GM10847 (cell line): ENCODE measurements around the gene GRAMD1B.

Experiments used
- POLR2A ChIP-seq: IDR thresholded peaks from 2 replicates; pipeline ENCODE4 v1.6.1; 2011; ENCODE audit not compliant: insufficient read length; ENCODE audit errors: extremely low read depth

Gene GRAMD1B

DNA sequence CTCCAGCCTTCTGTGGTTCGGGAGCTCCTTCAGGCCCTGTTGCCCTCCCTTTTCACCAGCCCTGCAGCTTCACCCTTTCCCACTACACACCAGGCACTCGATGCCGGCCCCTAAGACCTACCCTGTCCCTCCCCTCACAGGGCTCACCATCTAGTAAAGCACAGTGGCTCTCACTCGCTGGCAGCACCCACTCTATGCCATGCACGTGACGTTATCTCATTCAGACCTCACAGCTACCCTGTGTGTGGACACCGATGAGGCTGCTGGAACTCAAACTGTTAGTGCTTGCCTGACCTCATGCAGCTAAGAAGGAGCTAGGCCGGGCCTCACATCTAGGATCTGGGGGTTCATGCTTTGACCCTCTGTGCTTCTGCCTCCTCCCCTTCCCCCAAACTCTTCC lies 178.9 kb downstream of the GRAMD1B start:
- TF ChIP-seq POLR2A = no peak

DNA sequence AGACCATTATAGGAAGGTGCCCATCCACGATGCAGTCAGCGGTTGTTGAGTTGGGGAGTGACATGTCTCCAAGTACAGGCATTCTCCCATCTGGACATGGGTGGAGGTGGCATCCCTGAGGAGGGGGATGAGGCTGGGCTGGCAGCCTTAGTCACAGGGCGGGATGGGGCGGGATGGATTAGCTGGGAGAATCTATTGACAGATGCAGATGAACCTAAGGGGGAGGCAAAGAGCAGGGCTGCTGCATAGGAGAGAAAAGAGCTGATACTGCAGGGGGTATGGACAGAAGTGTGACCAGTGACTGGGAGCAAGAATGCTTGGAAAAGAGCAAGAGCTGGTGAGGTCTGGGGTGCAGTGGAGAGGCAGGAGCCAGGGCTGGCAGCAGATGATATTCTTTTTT lies 181.6 kb downstream of the GRAMD1B start:
- no peak for TF ChIP-seq POLR2A

DNA sequence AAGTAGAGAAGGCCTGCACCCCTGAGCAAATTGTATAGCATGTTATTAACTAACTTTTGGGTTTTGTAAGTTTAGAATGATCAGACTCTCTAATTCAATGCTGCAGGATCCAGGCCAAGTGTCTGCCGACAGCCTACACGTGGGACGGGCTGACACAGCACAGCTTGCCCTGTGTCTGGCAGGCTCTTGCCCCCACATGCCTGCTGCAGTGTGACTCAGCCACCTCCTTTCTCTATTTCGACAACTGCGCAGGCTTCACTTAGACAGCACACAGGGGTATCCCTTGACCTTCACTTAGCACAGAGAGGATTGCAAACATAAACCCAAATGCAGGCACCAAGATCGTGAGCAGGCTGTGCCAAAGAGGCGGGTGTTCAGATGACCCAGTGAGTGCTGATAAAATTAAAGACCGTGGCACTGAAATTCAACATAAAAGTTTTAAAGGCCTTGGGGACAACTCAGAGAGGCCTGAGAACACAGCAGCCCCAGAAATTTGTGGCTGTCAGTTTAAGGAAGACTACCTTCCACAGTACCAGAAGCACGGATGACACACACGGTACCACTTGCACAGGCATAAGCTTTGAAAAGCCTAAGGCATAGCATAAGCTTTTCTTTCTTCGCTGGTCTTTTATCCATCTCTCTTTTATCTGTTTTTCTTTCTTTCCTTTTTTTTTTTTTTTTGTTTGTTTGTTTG lies 186.6 kb downstream of the GRAMD1B start:
- no peak for TF ChIP-seq POLR2A

DNA sequence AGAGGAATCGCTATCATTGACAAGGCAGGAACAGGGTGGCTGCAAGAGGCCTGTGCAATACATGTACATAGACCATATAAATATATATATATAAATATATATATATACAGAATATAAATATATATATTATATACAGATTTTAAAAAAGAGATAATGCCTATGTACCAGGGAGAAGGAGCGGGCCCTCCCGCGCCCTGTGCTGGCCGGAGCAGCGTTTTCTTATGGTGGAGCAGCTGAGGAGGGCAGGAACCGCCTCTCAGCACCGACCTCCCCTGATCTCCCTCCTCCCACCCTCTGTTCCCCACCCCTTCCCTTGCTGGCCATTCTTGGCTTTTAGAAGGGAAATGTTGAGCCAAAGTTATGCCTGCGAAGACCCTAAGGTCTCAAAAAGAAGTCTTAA lies 192.5 kb downstream of the GRAMD1B start:
- TF ChIP-seq POLR2A = no peak

DNA sequence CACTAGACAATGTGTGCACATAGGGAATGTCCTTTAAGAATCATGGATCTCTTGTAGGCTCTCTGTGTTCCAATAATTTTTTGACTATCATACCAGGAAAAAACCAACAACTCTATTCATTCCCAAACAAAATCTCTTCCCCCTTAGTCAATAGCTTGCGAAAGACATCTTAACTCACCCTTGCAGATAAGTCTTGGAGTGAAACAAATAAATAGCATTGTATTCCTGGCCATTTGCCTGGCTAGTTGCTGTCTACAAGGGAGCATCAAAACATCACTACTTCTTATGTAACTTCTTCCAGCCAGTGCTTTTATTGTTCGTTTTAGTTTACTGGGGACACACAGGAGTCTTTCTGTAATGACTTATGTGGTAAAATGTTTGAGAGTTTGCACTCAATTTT lies 194.9 kb downstream of the GRAMD1B start:
- no peak for TF ChIP-seq POLR2A

DNA sequence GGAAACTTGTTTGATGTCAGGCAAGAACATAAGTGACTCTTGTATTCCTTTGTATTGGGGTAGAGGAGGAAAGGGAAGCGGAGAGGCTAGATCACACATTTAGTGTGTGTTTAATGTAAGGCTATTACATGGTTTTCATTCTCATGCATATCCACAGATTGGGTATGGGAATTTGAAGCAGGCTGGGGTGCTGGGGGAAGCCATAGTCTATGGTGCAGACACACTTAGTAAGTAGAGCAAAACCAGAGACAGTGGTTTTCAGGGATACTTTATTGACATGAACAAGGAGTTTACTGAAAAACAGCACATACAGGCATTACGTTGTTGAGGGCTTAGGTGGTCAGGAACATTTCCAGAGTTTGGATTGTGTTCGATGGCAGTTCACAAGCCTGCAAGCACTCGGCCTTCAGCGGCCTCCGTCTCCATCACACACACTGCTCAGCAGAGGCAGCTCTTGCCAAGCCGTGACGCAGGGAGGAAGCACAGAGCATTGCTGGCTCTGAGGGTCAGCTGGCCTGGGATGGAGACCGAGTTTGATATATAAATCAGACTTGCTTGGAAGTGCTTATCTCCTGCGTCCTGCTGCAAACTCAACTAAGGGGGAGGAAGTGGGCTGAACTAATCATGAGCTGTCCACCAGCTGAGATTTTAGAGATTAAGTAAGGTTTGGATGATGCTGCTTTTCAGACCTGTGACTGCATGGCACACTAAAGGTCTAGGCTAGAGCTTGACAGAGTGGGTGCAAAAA lies 199.0 kb downstream of the GRAMD1B start:
- no peak for TF ChIP-seq POLR2A

DNA sequence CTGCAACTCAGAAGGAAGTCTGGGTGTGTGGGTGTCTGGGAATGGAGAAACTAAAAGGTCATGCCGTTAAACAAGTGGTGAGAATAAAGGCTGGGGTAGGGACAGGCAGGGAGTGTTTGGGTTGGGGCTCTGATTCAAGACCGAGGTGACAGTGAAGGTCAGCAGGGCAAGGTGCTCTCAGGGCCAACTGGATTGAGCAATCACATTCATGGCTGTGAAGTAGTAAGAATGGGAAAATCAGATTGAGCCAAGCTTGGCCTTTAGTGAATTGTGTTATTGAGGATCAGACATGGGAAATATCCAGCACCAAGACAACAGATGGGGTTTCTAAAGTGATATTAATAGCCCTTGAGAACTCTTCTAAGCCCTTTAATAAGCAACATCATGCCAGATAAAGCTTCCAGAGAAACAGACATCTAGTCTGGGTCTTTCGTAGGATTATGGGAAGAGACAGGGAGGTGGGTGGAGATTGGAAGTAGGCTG lies 200.1 kb downstream of the GRAMD1B start:
- TF ChIP-seq POLR2A = no peak

DNA sequence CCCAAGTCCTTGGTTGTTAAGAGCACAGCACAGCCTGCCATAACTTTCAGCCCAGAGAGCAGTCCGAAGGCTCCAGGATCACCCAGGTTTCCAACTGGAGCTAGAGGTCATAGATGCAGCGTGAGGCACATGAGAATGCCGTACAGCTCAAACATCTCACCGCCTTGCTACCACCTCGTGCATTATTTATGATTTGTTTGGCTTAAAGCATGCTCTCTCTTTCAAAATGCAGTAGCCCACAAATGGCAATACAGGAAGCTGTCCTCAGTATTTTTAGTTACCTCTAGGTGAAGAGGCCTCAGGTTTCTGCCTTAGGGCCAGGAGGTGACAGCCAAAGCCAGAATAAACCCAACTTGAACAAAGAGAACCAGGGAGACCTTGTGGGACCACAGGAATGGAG lies 210.0 kb downstream of the GRAMD1B start:
- TF ChIP-seq POLR2A = no peak

DNA sequence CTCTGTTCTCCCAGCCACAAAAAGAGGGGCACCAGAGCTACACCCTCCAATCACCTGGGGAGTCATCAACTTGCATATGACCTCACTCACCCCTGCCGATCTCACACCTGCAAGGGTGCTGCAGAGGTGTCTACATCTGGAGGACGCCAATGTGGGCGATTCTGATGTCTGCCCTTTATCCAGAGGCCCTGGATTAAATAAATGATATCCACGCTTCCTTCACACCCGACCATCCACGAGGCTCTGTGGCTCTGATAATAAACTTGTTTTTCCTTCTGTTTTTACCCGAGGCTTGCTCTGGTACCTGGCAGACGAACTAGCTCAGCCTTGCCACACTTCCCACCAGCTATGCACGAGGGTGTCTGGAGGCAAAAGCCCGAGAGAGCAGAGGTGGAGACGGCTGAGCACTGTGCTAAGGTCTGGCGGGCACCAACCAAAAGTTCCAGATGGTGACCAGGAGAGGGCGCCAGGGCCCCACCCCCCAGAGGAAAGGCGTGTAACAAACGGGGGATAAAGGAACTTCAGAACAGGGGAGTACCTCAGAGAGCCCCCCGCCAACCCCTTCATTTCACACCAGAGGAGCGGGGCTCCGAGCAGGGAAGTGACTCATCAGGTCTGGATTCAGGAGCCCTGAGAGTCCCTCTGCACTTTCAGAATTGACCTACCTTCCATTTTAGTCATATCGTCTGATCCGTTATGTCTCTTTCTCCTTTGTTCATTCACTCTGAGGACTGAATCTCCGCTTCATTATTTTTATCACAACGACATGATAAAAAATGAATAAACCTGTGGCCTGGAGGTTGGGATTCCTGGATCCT lies 210.8 kb downstream of the GRAMD1B start:
- TF ChIP-seq POLR2A = no peak

DNA sequence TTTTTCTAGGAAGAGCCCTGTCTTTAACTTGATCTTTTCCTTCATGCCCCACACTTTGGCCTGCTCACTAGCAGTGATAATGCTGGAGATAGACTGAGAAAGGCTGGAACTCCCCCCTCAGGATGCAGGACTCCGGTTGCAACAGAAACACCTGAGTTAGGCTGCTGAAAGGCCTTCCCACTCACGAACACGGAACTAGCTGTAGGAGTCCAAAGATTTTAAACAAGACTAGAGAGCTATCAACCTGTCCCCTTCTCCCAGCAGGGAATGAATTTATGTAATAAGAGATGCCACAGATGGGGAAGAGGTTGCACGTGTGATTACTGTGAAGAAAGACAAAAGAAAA lies 211.4 kb downstream of the GRAMD1B start:
- no peak for TF ChIP-seq POLR2A

DNA sequence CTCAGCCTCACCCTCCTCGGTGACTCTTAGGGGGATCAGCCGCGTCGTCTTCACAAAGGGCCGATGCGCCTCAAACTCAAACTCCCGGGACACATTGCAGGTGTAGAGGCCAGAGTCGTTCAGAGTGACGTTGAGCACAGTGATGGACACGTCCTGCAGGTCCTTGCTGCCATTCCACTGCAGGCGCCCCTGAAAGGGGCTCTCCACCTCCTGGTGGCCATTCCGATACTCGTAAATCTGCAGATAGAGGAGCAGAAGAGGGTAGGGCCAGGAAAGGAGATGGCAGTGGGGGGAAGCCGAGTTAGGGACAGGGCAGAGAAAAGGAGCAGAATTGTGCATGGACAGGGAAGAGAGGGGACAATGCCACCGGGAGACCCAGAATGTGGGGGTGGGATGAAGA lies 212.4 kb downstream of the GRAMD1B start:
- no peak for TF ChIP-seq POLR2A

DNA sequence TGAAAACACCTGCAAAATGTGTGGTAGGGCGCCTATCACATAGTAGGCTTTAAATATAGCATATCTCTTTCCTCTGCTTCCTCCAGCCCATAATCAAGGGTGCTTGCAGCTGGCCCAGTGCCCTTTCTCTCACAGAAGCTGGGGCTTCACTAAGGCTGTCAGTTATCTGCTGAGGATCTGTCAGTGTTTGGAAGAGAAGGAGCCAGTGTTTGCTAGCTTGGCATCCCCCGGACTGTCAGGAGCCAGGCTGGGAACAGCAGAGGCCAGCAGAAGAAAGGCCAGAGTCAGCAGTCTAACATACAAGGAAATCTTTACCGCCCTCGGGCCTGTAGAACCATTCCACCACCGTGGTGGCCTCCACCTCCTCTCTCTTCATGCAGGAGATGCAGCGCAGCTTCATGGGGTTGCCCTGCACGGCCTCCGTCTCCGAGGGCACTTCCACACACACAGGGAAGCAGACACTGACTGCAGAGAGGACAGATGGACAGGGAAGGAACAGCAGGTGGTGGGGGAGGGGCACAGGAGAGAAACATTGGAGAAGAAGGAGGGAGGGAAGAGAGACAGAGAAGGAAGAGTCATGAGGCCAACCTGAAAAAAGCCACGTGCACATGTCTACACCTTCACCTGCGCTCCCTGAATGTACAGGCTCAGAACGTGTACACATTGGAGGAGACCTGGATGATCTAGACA lies 215.4 kb downstream of the GRAMD1B start:
- TF ChIP-seq POLR2A = no peak

DNA sequence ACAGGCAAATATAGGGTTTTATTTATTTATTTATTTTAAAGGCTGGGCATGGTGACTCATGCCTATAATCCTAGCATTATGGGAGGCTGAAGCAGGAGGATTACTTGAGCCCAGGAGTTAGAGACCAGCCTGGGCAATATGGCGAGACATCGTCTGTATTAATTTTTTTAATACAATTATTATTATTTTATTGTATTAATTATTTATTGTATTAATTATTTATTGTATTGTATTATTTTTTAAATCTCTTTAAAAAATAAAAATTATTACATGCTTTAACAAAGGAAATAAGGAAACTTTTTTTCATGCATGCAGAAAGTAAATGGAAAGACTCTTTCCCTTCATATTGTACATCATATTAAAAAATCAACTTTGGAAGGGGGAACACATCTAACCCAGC lies 220.8 kb downstream of the GRAMD1B start:
- TF ChIP-seq POLR2A = no peak

DNA sequence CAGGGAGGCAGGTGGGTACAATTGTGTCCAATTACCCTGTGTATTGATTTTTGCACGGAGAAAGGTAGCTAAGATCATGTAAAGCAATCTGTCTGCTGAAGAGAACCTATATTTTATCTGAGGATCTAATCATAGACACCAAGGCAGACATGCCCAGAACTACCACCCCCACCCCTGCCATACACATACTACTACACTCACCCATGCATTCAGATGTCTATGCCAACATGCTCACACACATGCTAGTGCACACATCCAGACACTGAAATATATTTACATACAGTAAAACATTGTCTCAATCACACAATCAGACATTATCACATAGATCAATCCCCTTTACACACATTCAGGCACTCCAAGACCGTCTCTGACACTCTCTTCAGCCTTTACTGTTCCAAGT lies 222.5 kb downstream of the GRAMD1B start:
- TF ChIP-seq POLR2A = no peak

DNA sequence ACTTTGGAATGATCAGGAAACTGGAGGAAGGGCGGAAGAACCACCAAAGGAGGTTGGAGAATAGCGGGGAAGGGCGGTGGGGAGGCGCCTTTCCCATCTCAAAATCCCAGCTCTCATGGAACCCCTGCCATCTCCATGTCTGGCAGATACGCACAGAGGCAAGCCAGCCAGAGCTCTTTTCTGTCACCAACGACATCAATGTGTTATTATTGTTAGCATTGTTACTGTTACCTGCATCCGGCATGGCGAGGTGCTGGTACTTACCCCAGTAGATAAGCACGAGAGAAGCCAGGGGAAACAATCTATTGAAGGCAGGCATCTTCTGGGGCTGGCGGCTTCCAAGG lies 223.4 kb downstream of the GRAMD1B start:
- TF ChIP-seq POLR2A = no peak
